A549 (cell line): ENCODE data around the gene ADK.

Experiments used
- HOXA7 ChIP-seq: fragments of 250-450 bp; sonication (Bioruptor Pico); IDR thresholded peaks from 2 replicates; pipeline ENCODE4 v1.5.0; 2020; ENCODE audit warnings: mild to moderate bottlenecking, moderate library complexity
- TP53 ChIP-seq: fragments of 250-450 bp; sonication (Bioruptor Pico); IDR thresholded peaks from 2 replicates; pipeline ENCODE4 v1.5.0; 2021; ENCODE audit warnings: mild to moderate bottlenecking, moderate library complexity
- TF ChIP-seq, protein P1 (sequence below): fragments of >200 bp; sonication (Bioruptor Twin); formaldehyde crosslinking; IDR thresholded peaks from 3 replicates; pipeline ENCODE4 v1.5.1; 2016

DNA sequence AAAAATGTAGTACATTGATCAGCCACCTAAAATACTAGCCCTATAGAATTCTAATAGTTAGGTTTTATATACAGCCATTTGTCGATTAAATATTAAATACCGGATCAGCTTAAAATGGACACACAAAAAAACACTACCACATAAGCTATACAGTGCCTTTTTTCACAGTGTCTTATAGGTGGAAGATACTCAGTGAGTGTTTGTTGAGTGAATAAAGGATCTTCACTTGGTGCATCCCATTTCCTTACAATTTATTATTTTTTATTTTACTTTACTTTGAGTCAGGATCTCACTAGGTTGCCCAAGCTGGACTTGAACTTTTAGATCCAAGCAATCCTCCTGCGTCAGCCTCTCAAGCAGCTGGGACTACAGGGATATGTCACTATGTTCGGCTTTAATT, 340.0 kb downstream of the ADK start:
- TF ChIP-seq HOXA7 (CRISPR knock-in tag) (no peak), TP53 (CRISPR knock-in tag) (no peak)
- TF ChIP-seq, protein P1, sequence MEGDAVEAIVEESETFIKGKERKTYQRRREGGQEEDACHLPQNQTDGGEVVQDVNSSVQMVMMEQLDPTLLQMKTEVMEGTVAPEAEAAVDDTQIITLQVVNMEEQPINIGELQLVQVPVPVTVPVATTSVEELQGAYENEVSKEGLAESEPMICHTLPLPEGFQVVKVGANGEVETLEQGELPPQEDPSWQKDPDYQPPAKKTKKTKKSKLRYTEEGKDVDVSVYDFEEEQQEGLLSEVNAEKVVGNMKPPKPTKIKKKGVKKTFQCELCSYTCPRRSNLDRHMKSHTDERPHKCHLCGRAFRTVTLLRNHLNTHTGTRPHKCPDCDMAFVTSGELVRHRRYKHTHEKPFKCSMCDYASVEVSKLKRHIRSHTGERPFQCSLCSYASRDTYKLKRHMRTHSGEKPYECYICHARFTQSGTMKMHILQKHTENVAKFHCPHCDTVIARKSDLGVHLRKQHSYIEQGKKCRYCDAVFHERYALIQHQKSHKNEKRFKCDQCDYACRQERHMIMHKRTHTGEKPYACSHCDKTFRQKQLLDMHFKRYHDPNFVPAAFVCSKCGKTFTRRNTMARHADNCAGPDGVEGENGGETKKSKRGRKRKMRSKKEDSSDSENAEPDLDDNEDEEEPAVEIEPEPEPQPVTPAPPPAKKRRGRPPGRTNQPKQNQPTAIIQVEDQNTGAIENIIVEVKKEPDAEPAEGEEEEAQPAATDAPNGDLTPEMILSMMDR = no peak
